HUDEP-2 (cell line): ENCODE measurements around the gene SHISA7.

Experiments used
- DNase-seq, 76 experiments: peaks; one replicate each; lab custom pipeline; 2025; ENCODE audit not compliant: unreplicated experiment in 76 of 76; lab: John Stamatoyannopoulos, UW

The SHISA7 gene

GRCh38 chr19:55464039-55464661, 21.1 kb upstream of the SHISA7 start:
- no peak for DNase-seq

GRCh38 chr19:55463583-55464031, 20.5 kb upstream of the SHISA7 start:
- DNase-seq, result no peak

- no peak for DNase-seq
These were observed 19.6 kb upstream of the SHISA7 start for GRCh38 chr19:55462722-55463121.

GRCh38 chr19:55461974-55462626, 19.0 kb upstream of the SHISA7 start:
- DNase-seq, result peak in 54 of 76 experiments; percentile 25 to 97 (median 60)

GRCh38 chr19:55461259-55461973, 18.3 kb upstream of the SHISA7 start, which contains the start of gene ISOC2:
Gene ISOC2, minus strand, starts transcription at chr19:55461642. Its CDS starts 5,156 bp downstream, at chr19:55456486.
- peak in 75 of 76 experiments; percentile 98 to 100 (median 100) for DNase-seq

- peak in 74 of 76 experiments; percentile 53 to 97 (median 90) for DNase-seq
These were observed 17.7 kb upstream of the SHISA7 start for GRCh38 chr19:55460670-55461258.

- DNase-seq, result peak in 13 of 76 experiments; percentile 17 to 45 (median 33)
These were observed 17.0 kb upstream of the SHISA7 start for GRCh38 chr19:55459950-55460657.

GRCh38 chr19:55459551-55459949, 16.4 kb upstream of the SHISA7 start:
- no peak for DNase-seq

- DNase-seq, result no peak
These were observed 14.8 kb upstream of the SHISA7 start for GRCh38 chr19:55457683-55458457.

GRCh38 chr19:55456347-55456746, 13.2 kb upstream of the SHISA7 start:
- DNase-seq, result no peak

GRCh38 chr19:55455576-55456235, 12.6 kb upstream of the SHISA7 start:
- no peak for DNase-seq

- peak in 57 of 76 experiments; percentile 13 to 76 (median 50) for DNase-seq
These were observed 11.7 kb upstream of the SHISA7 start for GRCh38 chr19:55454787-55455243.

GRCh38 chr19:55453511-55454260, 10.6 kb upstream of the SHISA7 start:
- peak in 16 of 76 experiments; percentile 14 to 63 (median 31) for DNase-seq

GRCh38 chr19:55452749-55453346, 9.7 kb upstream of the SHISA7 start:
- peak in 71 of 76 experiments; percentile 48 to 94 (median 81) for DNase-seq

- peak in 1 of 76 experiments; percentile 26 for DNase-seq
These were observed 9.1 kb upstream of the SHISA7 start for GRCh38 chr19:55451965-55452748.

GRCh38 chr19:55451163-55451964, 8.3 kb upstream of the SHISA7 start:
- peak in 1 of 76 experiments; percentile 19 for DNase-seq
